GM18909 (cell line): Measurements from ENCODE around the gene BFSP2.
A peak's percentile ranks its signal among the peaks of the same experiment; 100 is the strongest.

Source experiments
- ATAC-seq: cut with Tn5 transposase; IDR thresholded peaks from one replicate; pipeline ENCODE4 v1.9.1; 2021; ENCODE audit warnings: mild to moderate bottlenecking; ENCODE audit not compliant: unreplicated experiment, poor library complexity

Gene BFSP2

GRCh38 chr3:133412183-133413132, 12.6 kb downstream of the BFSP2 start:
- no peak for ATAC-seq

DNA sequence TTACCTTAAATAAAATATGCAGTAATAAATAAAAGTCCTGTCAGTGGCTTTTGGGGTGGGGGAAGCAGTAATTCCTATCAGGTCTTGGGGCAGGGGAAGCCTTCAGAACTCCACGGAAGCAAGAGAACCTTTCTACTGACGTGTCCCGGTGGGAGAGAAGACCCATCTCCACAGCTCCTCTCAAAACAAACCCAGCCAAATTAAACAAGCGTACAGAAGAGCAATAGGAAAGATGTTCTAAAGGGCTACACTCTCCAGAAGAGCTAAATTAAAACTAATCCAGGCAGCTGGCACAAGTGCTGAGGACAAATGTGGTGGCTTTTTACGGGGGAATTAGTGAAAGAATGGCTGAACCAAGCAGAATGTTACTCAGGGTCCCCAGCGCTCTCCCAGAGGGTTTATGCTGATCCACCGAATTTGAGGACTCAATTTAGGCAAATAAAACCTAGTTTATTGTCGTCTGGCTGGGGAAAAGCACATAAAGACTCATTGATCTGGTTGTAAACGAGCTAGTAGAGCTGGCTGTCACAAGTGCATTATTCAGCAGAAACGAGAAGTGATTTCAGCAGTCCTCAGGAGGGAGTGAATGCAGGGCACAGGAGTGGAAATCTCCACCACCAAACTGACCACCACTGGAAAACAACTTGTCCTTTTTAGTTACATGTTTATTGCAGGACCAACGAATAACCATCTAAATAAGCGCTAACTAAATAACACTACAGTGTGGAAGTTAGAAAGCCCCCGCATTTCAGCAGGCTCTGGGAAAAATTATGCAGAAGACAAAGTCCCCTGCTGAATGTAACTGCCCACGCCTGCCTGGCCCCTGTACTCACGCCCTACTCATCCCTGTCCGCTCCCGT, 13.5 kb downstream of the BFSP2 start:
- no peak for ATAC-seq

DNA sequence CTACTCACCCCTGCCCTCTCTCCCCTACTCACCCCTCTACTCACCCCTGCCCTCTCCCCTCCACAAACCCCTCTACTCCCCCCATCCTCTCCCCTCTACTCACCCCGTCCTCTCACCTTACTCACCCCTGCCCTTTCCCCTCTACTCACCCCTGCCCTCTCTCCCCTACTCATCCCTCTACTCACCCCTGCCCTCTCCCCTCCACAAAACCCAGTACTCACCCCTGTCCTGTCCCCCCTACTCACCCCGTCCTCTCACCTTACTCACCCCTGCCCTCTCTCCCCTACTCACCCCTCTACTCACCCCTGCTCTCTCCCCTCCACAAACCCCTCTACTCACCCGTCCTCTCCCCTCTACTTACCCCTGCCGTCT, 14.2 kb downstream of the BFSP2 start:
- no peak for ATAC-seq

GRCh38 chr3:133418361-133418760, 18.5 kb downstream of the BFSP2 start:
- no peak for ATAC-seq

GRCh38 chr3:133419151-133419909, 19.5 kb downstream of the BFSP2 start:
- ATAC-seq = no peak

- ATAC-seq = peak; percentile 56
Measured at GRCh38 chr3:133424937-133425869, 25.3 kb downstream of the BFSP2 start.

DNA sequence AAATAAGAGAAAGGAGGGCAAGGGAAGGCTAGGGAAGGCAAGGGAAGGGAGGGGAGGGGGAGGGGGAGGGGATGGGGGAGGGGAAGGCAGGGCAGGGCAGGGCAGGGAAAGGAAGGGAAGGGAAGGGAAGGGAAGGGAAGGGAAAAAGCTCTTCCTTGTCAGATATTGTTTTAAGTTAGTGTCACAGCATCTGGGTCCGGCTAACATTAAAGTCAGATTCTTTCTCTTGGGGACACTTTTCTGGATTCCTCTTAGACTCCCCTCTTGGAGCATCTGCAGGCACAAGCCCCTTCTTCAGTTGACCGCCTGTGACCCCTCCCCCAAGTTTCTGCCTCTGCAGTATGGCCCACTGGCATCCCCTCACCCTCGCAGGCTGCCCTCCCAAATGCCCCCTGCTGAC, 26.0 kb downstream of the BFSP2 start:
- no peak for ATAC-seq

GRCh38 chr3:133426721-133427120, 26.9 kb downstream of the BFSP2 start:
- ATAC-seq = no peak

DNA sequence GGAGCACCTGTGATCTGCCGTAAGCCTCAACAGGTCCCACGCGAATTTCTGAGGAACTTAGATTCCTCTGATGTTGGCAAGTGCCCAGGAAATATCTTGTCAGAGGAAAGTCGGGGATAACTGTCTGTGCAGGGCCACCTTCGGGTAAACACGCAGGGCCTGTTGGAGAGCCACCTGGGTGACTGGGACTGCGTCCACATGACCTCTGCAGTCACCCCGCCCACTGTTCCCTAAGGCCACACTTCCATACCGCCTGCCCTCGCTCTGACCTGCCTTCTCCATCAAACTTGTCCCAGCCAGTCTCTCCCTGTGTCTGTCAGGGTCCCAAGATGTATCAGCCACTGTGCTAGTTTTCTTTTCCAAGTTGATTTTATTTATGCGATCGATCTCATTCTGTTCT, 28.7 kb downstream of the BFSP2 start:
- no peak for ATAC-seq

DNA sequence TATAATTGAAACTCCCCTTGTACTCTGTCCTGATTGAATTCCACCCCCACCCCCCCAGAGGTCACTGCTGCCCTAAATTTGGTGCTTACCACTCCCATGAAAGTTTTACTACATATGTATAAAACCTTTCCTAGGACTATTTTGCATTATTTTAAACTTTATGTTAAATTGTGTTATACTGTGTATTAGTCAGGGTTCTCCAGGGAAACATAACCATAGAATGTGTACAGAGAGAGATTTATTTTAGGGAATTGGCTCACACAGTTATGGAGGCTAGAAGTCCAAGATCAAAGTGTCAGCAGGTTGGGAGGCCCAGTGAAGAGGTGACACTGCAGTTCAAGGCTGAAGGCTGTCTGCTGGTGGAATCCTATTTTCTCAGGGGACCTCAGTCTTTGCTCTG, 29.2 kb downstream of the BFSP2 start:
- ATAC-seq = no peak

DNA sequence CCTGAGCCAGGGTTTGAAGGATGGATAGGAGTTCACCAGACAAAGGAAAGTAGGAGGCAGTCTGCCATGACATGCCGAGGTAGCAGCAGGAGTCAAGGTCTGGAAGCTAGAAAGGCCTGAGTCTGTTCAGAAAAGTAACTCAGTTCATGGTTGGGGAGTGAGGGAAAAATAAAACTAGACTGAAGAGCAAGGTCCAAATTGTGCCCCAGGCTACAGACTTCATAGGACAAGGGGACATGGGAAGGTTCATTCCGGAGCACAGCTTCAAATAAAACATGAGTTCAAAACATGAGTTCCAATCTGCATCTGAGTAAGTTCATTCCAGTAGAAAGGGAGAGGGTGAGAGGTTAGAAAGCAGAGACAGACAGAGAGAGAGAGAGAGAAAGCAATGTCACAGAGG, 39.7 kb downstream of the BFSP2 start:
- ATAC-seq = no peak

DNA sequence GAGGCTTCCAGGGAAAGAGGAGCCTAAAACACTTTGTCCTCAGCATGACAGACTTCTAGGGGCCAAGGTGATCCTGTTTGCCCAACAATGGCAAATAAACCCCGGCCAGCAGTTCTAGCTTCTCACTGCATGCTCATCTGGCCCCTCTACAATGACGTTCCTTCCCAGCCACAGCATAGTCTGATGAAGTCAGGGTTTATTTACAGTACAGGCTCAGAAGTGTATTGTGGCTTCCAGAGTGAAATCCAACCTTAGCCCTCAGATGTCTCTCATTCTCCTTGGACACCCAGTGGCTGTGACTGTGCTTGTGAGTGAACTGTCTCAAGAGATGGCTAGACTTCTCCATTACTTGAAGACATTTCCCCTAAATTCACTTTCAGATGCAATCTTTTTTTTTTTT, 40.8 kb downstream of the BFSP2 start:
- ATAC-seq = no peak

GRCh38 chr3:133441867-133442270, 42.0 kb downstream of the BFSP2 start:
- peak; percentile 73 for ATAC-seq

DNA sequence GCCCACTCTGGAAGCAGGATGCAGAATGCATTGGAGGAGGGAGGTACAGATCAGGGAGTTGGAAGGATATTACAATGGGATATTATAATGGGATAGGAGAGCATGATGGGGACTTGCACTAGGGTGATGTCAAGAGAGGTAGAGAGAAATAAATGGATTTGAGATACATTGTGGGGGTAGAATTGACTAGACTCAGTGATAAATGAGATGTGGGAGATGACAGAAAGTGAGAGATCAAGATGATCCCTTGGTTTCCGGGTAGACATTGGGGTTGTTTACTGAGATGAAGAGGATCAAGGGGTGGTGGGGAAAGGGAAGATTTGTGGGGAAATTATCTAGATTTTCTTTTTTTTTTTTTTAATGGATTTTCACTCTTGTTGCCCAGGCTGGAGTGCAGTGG, 42.7 kb downstream of the BFSP2 start:
- ATAC-seq = no peak

DNA sequence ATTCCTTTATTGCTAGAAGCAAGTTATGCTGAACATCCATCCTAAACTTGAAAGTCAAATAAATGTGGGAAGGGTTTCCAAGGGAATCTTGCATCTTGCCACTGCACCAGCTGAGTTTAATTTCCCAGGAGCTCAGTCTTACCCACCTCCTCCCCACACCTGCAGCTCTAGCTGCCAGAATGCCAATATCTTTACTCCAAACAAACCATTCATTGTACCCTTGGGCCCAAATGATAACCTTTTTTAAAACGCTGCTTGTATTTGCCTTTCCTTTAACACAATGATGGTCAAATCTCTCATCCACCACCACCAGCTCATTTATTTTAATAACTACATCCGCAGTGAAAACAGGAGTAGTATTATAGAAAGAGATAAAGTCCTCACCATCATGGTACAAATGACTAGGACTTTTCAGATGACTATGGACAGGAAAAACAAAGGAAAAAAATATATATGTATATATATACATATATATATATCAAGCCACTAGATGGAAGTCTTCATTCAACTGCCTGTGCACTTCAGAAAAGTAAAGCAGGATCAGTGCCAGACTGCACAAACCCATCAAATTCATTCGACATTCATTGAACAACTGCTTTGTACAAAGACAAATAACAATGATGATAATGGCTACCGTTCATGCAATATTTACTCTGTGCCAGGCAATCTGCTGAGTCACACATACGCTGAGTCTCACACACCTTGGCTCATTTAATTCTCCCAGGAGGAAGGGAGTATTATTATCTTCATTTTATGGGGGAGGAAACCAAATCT, 44.0 kb downstream of the BFSP2 start:
- ATAC-seq = no peak

DNA sequence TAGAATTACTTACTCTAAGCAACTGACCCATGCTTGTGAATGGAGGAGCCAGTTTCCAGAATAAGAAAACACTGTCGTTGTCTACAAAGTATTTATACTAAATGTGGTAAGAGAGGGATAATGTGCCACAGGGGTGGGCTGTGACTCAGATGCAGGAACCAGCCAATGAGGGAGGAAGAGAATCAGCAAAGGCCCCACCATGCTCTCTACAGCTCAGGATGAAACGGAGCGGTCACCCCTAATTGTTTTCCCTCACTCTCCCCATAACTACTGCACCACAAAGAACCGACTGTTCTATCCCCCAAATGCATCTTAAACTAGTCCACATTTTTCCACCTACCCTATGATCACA, 44.5 kb downstream of the BFSP2 start:
- ATAC-seq = no peak

- ATAC-seq = no peak
Measured at GRCh38 chr3:133445108-133445507, 45.3 kb downstream of the BFSP2 start.

GRCh38 chr3:133447750-133448477, 48.1 kb downstream of the BFSP2 start:
- ATAC-seq = peak; percentile 31
